Prostate gland (tissue), 2 donors: Measurements from ENCODE around the gene GNPDA2.

Experiments
- CTCF ChIP-seq, 4 experiments: fragments of 200-600 bp in 2 of 4; fragments of 450-650 bp in 2 of 4; sonication (generic) in 2 of 4; IDR thresholded peaks; 1 replicate in 3 of 4; 2 replicates in 1 of 4; pipeline ENCODE4 v1.5.1; 2016 to 2019; ENCODE audit warnings: antibody characterized with exemption in 4 of 4, mild to moderate bottlenecking in 2 of 4, moderate library complexity in 2 of 4
- POLR2A ChIP-seq: fragments of 450-650 bp; IDR thresholded peaks from one replicate; pipeline ENCODE4 v1.6.1; 2016; ENCODE audit warnings: antibody characterized with exemption, mild to moderate bottlenecking

- TF ChIP-seq CTCF (IDR thresholded peaks at IDR 0.05): no peak
- TF ChIP-seq POLR2A: no peak
These were observed 6.0 kb downstream of the GNPDA2 start for GRCh38 chr4:44720371-44720770.
